Stimulated activated CD4-positive, alpha-beta T cell treated with anti-CD3 and anti-CD28 coated beads, Interleukin-1b, Interleukin-23, amount 100 ng/mL, for 48 hours (primary cell): ENCODE data around the gene TMED1.
"Not testable (repeated sequence)": the region's sequence is repeated elsewhere in the genome, so short reads cannot be mapped to it uniquely, and the experiment has no call there.

Source experiments
- DNase-seq: peaks from one replicate; pipeline ENCODE4 v3.0.0-alpha.2; 2020

TMED1 gene

GRCh38 chr19:10861103-10861651 lies 25.2 kb upstream of the TMED1 start:
- DNase-seq = peak; percentile 41

- peak; percentile 27 for DNase-seq
These were observed 22.3 kb upstream of the TMED1 start for GRCh38 chr19:10858204-10858828.

- not testable (repeated sequence) for DNase-seq
These were observed 20.9 kb upstream of the TMED1 start for GRCh38 chr19:10856899-10857298.

GRCh38 chr19:10855879-10856522 lies 20.0 kb upstream of the TMED1 start:
- DNase-seq = peak; percentile 29

GRCh38 chr19:10854350-10855089 lies 18.5 kb upstream of the TMED1 start:
- DNase-seq = no peak

GRCh38 chr19:10852941-10853340 lies 16.9 kb upstream of the TMED1 start:
- DNase-seq = no peak

GRCh38 chr19:10852098-10852800 lies 16.2 kb upstream of the TMED1 start:
- DNase-seq = no peak

GRCh38 chr19:10850631-10851030 lies 14.6 kb upstream of the TMED1 start:
- DNase-seq = no peak

GRCh38 chr19:10848230-10848856 lies 12.3 kb upstream of the TMED1 start, which contains the start of gene C19orf38:
C19orf38 (plus strand) TSS chr19:10848415; CDS start chr19:10848509, 94 bp downstream.
- no peak for DNase-seq

GRCh38 chr19:10846500-10847202 lies 10.6 kb upstream of the TMED1 start:
- DNase-seq = no peak

- no peak for DNase-seq
These were observed 6.8 kb upstream of the TMED1 start for GRCh38 chr19:10842788-10843187.

- no peak for DNase-seq
These were observed 3.4 kb upstream of the TMED1 start for GRCh38 chr19:10839114-10840050.

- DNase-seq = no peak
These were observed 2.4 kb upstream of the TMED1 start for GRCh38 chr19:10838377-10838776.

GRCh38 chr19:10837649-10838048 lies 1.6 kb upstream of the TMED1 start:
- DNase-seq = not testable (repeated sequence)

- DNase-seq = peak; percentile 93
These were observed 693 bp upstream of the TMED1 start for GRCh38 chr19:10836479-10837330.

GRCh38 chr19:10835089-10835753 lies 791 bp downstream of the TMED1 start:
- no peak for DNase-seq

GRCh38 chr19:10832939-10833296 lies 3.1 kb downstream of the TMED1 start:
- no peak for DNase-seq

- no peak for DNase-seq
These were observed 3.7 kb downstream of the TMED1 start for GRCh38 chr19:10831987-10832938.
